ENCODE results near the gene GOLGA5. TPM values are rescaled to one million over a fixed set of nuclear protein-coding genes. Genes with fewer than 3 reads are reported as not detected.
A peak's percentile ranks its signal among the peaks of the same experiment; 100 is the strongest.

The GOLGA5 gene
- total and polyA plus RNA-seq, 2 of the 13 experiments (the other 11 are each of a cell fraction or from before 2014, with no cell fraction given), result 31.0 to 40.0 TPM

DNA sequence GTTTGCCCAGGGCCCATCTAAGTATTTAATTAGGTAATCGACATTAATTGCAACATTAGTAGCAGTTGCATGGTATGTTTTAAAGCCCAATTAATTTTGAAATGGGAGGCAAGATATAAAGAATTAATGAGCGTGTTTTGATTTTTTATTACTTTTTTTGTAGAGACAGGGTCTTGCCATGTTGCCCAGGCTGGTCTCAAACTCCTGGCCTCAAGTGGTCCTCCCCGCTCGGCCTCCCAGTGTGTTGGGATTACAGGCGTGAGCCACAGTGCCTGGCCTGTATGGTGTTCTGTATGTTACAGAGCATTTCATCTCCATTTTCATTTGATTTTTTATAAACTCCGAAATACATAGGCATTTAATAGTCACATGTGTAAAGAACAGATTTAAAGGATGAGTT is 856 bp downstream of the GOLGA5 start:
- Histone ChIP-seq H3K27me3 (ENCODE audit: control insufficient read depth in 1 of 2, insufficient read depth in 2 of 2, low read length in 2 of 2) (no peaks in the 10 kb centered on the region; a peak in 1 of 5 replicates), H3K4me3 (replicated peaks in 1 of 3; ENCODE audit: insufficient read depth in 1 of 3, low read depth in 2 of 3, low read length in 3 of 3) (peak overlapping the region; percentile 75 to 91 (median 81)), H3K27ac (ENCODE audit: extremely low read length, insufficient read depth, low read length) (peak overlapping the region; percentile 87), H3K36me3 (replicated peaks in 1 of 2; ENCODE audit: control insufficient read depth in 1 of 2, insufficient read depth in 2 of 2, low read length in 2 of 2) (no peaks in the 10 kb centered on the region), H3K79me2 (ENCODE audit: insufficient read depth, low read length) (peaks cover 36% of the 10 kb centered on the region), H3K4me1 (ENCODE audit: insufficient read depth, low read length) (peaks cover 65% of the 10 kb centered on the region), H4K20me1 (ENCODE audit: insufficient read depth, low read length) (no peaks in the 10 kb centered on the region), H2AFZ (ENCODE audit: low read length) (no peak overlapping the region), H3K9ac (ENCODE audit: insufficient read depth, low read depth, low read length) (peak overlapping the region; percentile 99), H3K4me2 (ENCODE audit: low read depth, low read length) (peak overlapping the region; percentile 73), H3K9me3 (ENCODE audit: low read length) (0 out of 2 replicates have a peak, but pooled peaks cover 2% of the 10 kb centered on the region)
- no peak for FAIRE-seq
- TF ChIP-seq, protein P1, sequence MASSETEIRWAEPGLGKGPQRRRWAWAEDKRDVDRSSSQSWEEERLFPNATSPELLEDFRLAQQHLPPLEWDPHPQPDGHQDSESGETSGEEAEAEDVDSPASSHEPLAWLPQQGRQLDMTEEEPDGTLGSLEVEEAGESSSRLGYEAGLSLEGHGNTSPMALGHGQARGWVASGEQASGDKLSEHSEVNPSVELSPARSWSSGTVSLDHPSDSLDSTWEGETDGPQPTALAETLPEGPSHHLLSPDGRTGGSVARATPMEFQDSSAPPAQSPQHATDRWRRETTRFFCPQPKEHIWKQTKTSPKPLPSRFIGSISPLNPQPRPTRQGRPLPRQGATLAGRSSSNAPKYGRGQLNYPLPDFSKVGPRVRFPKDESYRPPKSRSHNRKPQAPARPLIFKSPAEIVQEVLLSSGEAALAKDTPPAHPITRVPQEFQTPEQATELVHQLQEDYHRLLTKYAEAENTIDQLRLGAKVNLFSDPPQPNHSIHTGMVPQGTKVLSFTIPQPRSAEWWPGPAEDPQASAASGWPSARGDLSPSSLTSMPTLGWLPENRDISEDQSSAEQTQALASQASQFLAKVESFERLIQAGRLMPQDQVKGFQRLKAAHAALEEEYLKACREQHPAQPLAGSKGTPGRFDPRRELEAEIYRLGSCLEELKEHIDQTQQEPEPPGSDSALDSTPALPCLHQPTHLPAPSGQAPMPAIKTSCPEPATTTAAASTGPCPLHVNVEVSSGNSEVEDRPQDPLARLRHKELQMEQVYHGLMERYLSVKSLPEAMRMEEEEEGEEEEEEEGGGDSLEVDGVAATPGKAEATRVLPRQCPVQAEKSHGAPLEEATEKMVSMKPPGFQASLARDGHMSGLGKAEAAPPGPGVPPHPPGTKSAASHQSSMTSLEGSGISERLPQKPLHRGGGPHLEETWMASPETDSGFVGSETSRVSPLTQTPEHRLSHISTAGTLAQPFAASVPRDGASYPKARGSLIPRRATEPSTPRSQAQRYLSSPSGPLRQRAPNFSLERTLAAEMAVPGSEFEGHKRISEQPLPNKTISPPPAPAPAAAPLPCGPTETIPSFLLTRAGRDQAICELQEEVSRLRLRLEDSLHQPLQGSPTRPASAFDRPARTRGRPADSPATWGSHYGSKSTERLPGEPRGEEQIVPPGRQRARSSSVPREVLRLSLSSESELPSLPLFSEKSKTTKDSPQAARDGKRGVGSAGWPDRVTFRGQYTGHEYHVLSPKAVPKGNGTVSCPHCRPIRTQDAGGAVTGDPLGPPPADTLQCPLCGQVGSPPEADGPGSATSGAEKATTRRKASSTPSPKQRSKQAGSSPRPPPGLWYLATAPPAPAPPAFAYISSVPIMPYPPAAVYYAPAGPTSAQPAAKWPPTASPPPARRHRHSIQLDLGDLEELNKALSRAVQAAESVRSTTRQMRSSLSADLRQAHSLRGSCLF (CRISPR knock-in tag; IDR thresholded peaks at IDR 0.05; ENCODE audit: borderline replicate concordance), result no peak
- TF ChIP-seq EED (CRISPR knock-in tag; IDR thresholded peaks at IDR 0.05) (no peak), ZBTB14 (CRISPR knock-in tag; IDR thresholded peaks at IDR 0.05) (no peak), DMTF1 (CRISPR knock-in tag; IDR thresholded peaks at IDR 0.05) (no peak), ZNF121 (CRISPR knock-in tag; IDR thresholded peaks at IDR 0.05) (peak; percentile 81), ZMYM3 (CRISPR knock-in tag; IDR thresholded peaks at IDR 0.05) (0 out of 2 replicates have a peak, but pooled peaks have one; percentile 29)
- TF ChIP-seq, protein P2, sequence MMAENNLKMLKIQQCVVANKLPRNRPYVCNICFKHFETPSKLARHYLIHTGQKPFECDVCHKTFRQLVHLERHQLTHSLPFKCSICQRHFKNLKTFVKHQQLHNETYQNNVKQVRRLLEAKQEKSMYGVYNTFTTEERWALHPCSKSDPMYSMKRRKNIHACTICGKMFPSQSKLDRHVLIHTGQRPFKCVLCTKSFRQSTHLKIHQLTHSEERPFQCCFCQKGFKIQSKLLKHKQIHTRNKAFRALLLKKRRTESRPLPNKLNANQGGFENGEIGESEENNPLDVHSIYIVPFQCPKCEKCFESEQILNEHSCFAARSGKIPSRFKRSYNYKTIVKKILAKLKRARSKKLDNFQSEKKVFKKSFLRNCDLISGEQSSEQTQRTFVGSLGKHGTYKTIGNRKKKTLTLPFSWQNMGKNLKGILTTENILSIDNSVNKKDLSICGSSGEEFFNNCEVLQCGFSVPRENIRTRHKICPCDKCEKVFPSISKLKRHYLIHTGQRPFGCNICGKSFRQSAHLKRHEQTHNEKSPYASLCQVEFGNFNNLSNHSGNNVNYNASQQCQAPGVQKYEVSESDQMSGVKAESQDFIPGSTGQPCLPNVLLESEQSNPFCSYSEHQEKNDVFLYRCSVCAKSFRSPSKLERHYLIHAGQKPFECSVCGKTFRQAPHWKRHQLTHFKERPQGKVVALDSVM (CRISPR knock-in tag; IDR thresholded peaks at IDR 0.05), result peak; percentile 97
- TF ChIP-seq, protein P3, sequence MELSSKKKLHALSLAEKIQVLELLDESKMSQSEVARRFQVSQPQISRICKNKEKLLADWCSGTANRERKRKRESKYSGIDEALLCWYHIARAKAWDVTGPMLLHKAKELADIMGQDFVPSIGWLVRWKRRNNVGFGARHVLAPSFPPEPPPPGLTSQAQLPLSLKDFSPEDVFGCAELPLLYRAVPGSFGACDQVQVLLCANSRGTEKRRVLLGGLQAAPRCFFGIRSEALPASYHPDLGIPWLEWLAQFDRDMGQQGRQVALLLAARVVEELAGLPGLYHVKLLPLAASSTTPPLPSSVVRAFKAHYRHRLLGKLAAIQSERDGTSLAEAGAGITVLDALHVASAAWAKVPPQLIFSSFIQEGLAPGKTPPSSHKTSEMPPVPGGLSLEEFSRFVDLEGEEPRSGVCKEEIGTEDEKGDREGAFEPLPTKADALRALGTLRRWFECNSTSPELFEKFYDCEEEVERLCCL (CRISPR knock-in tag; IDR thresholded peaks at IDR 0.05; ENCODE audit: borderline replicate concordance), result peak; percentile 53; the same call in 1 of the 2 replicates
- TF ChIP-seq, protein P4, sequence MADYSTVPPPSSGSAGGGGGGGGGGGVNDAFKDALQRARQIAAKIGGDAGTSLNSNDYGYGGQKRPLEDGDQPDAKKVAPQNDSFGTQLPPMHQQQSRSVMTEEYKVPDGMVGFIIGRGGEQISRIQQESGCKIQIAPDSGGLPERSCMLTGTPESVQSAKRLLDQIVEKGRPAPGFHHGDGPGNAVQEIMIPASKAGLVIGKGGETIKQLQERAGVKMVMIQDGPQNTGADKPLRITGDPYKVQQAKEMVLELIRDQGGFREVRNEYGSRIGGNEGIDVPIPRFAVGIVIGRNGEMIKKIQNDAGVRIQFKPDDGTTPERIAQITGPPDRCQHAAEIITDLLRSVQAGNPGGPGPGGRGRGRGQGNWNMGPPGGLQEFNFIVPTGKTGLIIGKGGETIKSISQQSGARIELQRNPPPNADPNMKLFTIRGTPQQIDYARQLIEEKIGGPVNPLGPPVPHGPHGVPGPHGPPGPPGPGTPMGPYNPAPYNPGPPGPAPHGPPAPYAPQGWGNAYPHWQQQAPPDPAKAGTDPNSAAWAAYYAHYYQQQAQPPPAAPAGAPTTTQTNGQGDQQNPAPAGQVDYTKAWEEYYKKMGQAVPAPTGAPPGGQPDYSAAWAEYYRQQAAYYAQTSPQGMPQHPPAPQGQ (CRISPR knock-in tag; IDR thresholded peaks at IDR 0.05; ENCODE audit: borderline replicate concordance), result no peak
- POLR2A ChIA-PET, result interaction anchor here (1.1 kb wide), 1 partner anchor 755 kb away, joined by 3 read pairs; the partner anchor contains the start of gene TRIP11
- WGBS (ENCODE audit: low lambda C conversion rate), result 12% methylated on average over 6 of the region's 6 CpGs
- intact Hi-C loops (cut with micrococcal nuclease; ENCODE audit: unreplicated experiment), result no loop called here
- no peak for DNase-seq (ENCODE audit: low spot score)
- CTCF ChIA-PET (ENCODE audit: low intra/inter-chr PET ratio, low total read pairs), result no interaction called here
- ATAC-seq, result no peak
- BruUV-seq (replicated peaks), result no TSS peak
- in situ Hi-C loops (cut with HindIII; ENCODE audit: extremely low pct_ligation_motif_present, low pct_unique_long_range_greater_than_20kb), result no loop called here

Measured in HepG2 (cell line).